NK-92 (cell line): ENCODE measurements around the gene CHI3L2.
"Not testable (repeated sequence)": the region's sequence is repeated elsewhere in the genome, so short reads cannot be mapped to it uniquely, and the experiment has no call there.

Experiments
- DNase-seq: peaks from one replicate; lab custom pipeline; 2025; ENCODE audit not compliant: unreplicated experiment; lab: John Stamatoyannopoulos, UW

Gene CHI3L2

DNA sequence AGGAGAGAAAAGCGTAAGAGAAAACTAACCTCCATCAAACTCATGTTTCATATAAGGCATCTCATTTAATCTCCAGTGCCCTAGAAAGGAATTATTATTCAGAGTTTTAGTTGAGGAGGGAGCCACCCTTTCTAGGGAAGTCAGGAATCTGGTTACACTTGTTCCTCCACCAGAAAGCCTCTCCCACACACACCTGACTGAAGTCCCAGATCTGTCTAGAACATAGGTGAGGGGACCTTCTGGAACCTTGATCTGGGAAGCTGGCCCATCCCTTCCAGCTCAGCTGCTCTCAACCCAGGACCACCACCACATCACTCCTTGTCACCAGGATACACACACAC is 25.2 kb upstream of the CHI3L2 start:
- no peak for DNase-seq

DNA sequence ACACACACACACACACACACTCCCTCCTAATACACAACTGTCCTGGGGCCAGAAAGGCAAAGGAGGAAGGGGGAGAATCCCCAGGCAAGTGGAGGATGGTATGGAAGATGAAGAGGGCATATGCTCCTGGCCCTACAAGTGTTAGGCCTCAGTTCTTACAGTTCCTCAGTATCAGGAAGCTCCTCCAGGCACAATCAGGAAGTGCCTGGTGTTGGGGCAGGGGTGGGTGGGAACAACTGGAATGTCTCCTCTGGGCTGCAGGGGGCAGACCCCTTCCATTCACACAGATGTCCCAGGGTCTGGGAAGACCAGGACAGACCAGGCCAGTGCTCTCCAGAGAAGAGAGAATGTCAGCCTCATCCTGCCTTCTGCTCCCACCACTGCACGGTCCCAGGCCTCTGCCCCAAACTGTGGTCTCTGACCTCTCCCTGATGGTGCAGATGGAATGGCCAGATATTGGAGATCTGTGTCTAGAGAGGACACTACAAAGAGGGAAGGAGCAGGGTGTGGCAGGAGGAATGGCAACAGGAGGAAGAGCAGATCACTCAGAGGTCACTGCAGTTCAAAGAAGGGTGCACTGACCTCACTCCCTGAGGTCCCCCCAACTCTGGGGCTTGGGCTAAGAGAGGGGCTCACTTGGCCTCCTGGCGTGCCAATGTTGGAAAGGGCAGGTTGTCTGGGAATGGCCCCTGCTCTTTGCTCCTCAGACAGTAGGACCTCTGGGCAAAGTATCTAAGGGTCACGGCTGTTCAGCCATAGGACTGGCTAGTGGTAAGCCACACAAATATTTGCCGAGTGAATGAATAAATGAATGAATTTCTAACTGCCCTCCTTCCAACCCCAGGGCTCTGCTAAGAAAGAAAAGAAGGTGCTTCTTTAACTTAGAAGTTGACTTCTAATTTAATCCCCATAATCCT is 24.5 kb upstream of the CHI3L2 start:
- DNase-seq: no peak

GRCh38 chr1:111203681-111204200 is 23.8 kb upstream of the CHI3L2 start:
- peak; percentile 27 for DNase-seq

- no peak for DNase-seq
Measured at GRCh38 chr1:111204201-111204982, 23.1 kb upstream of the CHI3L2 start.

GRCh38 chr1:111204983-111205713 is 22.4 kb upstream of the CHI3L2 start:
- DNase-seq: no peak

DNA sequence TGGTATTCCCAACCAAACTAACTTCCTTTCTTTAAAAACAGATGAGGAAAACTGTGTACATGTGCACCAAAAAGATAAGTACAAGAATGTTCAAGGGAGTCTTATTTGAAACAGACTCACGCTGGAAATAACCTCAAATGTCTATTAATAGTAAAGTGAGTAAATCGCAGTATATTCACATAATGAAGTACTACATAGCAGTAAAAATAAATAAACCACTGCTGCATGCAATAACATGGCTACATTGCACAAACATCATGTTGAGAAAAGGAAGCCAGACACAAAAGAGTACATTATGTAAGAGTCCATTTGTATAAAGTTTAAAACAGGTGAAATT is 21.8 kb upstream of the CHI3L2 start:
- DNase-seq: no peak

DNA sequence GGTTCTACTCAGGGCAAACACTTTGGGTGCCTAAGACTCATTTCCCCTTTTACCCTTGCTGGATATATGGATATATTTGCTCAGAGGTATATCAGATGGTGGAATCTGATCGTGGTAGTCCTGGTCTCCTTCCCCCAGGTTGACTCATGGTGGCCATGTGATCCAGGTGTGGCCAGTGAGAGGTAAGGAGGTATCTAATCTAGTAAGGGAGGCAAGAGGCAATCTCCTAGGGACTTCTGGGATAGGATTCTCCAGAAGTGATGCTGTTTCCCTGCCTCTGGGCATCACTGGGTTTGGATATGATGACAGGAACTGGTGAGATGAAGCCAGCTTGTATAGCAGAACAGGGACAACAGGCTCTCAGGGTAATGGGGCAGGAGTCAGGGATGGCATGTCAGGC is 18.6 kb upstream of the CHI3L2 start:
- no peak for DNase-seq

GRCh38 chr1:111209622-111210021 is 17.9 kb upstream of the CHI3L2 start:
- DNase-seq: no peak

DNA sequence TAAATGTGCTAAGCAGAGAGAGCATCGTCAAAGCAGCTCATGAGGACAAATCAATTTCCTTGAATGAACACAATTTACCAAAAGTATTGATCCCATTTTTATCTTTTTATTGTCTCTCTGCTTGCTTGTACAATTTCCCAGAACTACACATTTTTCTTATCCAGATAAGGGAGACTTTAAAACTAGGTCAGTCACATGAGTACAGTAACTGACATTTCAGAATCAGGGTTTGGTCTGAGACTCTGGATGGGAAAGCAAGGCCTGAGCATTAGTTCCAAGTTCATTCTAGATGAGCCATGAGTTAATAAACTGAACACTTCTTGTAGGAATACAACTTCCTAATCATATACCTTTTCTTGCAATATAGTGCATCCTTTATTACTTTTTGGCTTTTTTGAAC is 15.6 kb upstream of the CHI3L2 start:
- DNase-seq: no peak

GRCh38 chr1:111212634-111213335 is 14.7 kb upstream of the CHI3L2 start:
- no peak for DNase-seq

DNA sequence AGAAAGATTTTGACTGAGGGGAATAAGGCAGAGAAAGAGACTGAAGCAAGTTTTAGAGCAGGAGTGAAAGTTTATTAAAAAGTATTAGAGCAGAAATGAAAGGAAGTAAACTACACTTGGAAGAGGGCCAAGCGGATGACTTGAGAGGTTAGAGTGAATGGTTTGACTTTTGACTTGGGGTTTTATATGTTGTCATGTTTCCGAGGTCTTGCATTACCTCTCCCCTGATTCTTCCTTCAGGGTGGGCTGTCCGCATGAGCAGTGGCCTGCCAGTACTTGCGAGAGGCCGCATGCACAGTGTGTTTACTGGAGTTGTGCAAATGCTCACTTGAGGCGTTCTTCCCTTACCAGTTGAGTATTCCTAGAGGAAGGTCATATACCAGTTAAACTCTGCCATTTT is 14.1 kb upstream of the CHI3L2 start:
- DNase-seq: no peak

DNA sequence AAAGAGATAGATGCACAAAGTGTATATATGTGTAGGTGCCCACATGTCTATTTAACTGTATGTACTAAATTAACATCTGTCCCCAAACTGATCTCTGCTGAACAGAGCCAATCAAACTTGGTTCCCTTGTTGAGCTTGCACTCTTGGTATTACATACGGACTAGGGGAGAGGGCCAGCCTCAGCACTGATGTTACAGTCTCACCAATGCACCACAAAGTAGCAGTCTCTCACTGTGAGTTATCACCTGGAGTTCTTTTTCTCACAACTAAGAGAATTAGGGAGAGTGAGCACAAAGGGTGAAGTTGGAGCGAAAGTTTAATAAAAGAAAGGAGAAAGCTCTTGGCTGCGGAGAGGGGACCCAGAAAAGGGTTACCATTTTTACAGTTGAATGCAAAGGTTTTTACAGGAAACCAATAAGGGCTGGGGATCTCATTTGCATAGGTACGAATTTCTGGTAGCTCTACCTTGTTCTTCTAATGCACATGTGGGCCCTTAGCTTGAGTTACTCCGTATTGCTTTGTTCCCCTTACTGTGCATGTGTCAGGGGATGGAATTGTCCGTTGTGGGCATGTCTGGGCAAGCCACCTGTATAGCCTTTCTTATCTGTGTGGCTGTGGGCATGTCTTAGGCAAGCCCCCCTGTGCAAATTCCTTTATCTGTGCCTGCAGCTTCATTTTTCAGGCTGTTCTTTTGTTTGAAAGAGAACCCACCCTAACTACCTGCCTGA is 13.3 kb upstream of the CHI3L2 start:
- DNase-seq: no peak

DNA sequence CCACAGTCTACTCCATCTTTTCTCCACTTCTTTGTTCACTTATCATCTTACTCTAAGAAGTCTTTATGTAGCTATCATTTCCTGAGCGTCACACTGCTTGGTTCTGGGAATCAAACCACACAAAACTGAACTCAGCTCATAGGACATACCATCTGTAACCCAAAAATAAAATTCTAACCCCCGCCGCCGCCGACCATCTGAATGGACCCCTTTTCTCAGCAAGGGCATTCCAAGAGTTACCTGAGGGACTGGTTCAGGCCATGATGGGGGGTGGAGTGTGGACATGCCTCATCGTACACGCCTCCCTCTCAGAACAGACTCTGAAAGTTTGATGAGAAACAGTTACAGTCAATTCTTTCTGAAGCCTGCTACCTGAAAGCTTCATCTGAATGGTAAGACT is 12.6 kb upstream of the CHI3L2 start:
- no peak for DNase-seq

DNA sequence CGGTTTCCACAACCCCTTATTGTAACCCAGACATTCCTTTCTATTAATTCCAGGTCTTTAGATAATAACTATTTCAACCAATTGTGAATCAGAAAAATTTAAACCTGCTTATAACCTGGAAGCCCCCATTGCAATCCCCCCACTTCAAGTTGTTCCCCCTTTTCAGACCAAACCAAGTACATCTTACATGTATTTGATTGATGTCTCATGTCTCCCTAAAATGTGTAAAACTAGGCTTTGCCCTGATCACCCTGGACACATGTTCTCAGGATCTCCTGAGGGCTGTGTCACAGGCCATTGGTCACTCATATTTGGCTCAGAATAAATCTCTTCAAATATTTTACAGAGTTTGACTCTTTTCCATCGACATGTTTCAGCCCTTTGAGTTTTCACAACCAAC is 12.2 kb upstream of the CHI3L2 start:
- not testable (repeated sequence) for DNase-seq

GRCh38 chr1:111216751-111217150 is 10.8 kb upstream of the CHI3L2 start:
- no peak for DNase-seq

DNA sequence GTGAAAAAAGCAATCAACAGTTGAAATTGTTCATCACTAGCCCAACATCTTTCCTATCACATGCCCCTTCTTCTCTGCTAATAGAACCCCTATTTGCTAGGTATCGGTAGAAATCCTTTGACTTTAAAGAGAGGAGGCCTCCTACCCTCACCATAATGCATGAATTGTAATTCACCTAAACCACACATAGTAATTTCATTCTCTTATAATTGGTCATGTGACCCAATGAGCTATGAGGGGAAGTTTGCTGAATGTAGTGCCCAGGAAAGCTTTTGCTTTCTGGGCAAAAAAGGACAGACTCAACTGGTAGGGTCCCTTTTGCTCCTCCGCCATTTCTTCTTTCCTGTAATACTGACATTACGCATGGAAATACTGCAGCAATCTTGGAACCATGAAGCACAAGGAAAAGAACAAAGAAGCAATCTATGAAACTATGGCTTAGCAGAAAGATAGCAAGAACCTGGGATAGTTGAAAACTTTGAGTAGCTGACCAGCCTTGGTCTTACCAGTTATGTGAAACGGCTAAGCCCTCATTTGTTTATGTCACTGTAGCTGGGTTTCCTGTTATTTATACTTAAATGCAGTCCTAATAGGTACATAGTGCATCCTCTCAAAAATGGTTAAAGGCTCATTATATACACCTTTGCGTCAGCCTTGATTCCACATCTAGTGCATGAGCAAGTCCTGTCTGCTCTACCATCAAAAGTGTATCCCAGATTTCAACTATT is 10.2 kb upstream of the CHI3L2 start:
- DNase-seq: no peak

GRCh38 chr1:111218701-111219556 is 8.6 kb upstream of the CHI3L2 start:
- DNase-seq: no peak

- DNase-seq: no peak
Measured at GRCh38 chr1:111219557-111220286, 7.8 kb upstream of the CHI3L2 start.
